ENCODE results near the gene HOOK1.
"Not testable (repeated sequence)": the region's sequence is repeated elsewhere in the genome, so short reads cannot be mapped to it uniquely, and the experiment has no call there.

HOOK1 gene

DNA sequence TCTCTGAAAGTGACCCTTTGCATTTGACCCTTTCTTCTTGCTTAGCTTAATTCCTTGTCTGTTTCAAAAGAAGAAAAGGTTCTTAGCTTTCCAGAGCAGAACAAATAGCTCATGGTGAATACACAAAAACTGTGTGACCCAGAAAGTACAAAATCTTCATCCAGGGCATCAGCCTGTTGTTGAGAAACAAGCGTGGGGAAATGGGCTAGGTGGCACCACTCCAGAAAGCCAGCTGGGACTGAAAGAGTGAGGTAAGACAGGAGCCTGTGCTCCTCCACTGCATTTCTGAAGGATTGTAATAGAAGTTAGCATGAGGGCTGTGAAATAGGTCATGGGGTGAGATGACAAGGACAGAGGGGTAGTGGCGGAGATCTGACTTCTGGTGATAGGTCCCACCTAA is 66.0 kb downstream of the HOOK1 start:
- DNase-seq (ENCODE audit: extremely low spot score, insufficient read length, low read depth) (no peak), FAIRE-seq (no peak)

DNA sequence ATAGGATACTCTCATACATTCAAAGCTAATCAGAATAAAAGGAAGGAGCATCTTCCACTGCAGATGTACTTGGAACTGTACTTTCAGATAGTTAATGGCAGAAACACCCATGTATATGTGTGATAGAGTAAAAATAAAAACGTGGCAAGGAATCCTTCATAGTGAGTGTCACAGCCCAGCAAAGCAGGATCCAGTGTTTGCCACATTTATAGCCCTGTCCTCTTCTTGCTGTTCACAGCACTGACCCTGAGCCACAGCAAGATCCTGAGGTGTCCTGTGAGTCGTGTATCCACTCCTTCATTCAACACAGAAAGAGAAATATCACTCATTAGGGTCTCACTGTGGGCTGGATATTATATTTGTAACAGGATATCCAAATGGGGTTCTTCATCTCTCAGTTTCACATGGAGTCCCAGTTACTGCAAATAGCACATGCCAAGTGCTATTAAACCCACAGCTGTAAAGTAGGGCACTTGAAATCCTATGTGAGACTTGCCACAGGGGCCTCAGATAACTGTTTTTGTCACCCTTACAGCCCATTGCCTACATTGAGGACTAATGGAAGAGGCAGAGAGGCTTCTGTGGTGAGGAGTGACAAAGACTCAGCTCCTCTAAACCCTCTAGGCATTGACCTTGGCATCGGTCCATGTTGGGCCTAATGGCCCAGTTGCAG is 70.5 kb downstream of the HOOK1 start:
- DNase-seq (ENCODE audit: extremely low spot score, insufficient read length, low read depth), result no peak
- no peak for FAIRE-seq

DNA sequence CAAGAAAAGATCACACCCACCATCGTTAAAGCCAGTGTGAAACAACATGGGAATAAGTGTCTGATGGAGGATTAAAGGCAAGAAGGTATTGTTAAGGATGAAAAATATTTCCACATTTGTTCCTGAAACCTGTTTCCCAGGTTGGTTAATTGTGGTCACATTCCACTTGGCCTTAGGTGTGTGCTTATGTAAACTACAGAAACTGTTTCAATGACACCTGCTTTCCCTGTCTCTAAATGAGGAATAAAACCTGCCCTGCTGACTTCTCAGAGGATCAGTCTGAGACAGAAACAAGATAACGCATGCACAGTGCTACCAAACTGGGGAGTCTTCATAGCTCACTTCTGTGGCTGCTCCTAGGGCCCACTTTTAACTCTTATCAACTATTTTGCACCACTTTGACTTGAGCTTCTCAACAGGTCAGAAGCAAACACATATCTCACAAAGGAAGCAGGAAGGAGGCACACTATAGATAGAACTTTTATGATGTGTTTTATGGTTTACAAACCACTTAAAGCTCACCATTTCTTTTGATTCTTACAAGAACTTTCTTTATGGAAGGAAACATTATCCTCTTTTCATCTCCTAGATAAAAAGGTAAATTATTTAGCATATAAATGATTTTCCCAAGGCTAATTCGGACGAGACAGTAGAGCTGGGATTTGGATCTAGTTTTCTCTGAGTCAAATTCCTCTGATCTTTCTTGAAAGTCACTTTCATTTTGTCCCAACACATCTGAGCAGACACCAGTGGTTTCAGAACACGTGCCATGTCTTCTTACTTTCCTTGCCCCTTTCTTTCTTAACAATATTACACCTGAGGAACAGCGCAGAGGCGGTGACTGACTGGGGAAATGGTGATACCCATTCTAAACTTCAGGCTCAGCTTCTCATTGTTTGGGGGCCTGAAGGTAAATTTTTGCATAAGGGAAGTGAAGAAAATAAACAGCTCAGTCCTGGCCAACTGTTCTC is 78.4 kb downstream of the HOOK1 start:
- FAIRE-seq (no peak), DNase-seq (ENCODE audit: extremely low spot score, insufficient read length, low read depth) (no peak)

DNA sequence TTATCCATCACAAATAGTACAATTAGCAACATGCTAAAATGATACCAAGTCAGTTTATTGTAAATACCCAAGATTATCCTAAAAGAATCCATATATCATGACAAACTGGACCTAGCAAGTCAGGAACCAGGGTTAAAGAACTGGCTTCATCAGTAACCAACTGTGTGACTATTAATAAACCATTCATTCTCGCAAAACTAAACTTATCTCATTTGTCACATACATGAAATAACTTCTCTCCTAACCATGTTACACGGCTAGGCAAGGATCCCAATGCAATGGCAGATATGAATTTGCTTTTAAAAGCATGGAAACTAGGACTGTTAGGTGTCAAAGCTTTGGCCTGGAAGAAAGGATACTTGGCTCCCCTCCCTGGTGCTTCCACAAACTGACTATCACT is 82.4 kb downstream of the HOOK1 start:
- no peak for FAIRE-seq
- DNase-seq (ENCODE audit: extremely low spot score, insufficient read length, low read depth), result no peak

DNA sequence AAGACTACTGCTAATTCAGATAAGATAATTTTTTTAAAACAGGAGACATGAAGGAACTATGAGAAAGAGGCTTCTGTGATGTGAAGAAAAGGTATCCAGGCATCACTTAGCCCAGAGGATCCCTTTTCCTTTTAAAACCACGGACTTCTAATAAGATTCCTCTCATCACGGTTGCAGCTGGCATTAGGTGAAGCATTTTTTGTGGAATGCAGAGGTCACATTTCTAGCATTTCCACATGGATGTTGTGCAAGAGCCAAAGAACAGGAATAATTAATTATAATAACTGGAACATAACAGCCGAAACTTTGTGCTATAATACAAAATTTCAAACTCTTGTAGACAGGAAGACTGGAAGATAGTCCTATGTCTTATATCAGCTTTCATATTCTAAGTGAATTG is 84.2 kb downstream of the HOOK1 start:
- DNase-seq (ENCODE audit: extremely low spot score, insufficient read length, low read depth), result no peak

DNA sequence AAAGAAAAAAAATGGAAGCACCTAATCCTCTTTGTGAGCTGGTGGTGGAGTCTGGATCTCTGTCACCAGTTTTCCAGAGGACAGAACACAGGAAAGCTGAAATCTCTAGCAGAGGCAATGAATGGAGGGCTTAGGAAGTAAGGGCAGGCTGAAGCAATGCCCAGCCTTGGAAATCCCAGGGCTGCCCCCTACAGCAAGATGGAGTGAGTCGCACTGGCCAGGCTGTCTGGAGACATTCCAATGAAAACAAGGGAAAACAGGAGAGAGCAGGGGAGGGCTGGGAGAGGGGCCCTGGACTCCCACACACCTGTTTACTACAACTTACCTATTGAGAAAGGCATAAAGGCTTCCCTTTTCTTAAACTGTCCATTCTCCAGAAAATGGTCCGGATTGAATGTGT is 85.9 kb downstream of the HOOK1 start:
- FAIRE-seq (no peak), DNase-seq (ENCODE audit: extremely low spot score, insufficient read length, low read depth) (no peak)

More for the DNA sequence above, 84.2 kb downstream of the HOOK1 start:
- no peak for FAIRE-seq

DNA sequence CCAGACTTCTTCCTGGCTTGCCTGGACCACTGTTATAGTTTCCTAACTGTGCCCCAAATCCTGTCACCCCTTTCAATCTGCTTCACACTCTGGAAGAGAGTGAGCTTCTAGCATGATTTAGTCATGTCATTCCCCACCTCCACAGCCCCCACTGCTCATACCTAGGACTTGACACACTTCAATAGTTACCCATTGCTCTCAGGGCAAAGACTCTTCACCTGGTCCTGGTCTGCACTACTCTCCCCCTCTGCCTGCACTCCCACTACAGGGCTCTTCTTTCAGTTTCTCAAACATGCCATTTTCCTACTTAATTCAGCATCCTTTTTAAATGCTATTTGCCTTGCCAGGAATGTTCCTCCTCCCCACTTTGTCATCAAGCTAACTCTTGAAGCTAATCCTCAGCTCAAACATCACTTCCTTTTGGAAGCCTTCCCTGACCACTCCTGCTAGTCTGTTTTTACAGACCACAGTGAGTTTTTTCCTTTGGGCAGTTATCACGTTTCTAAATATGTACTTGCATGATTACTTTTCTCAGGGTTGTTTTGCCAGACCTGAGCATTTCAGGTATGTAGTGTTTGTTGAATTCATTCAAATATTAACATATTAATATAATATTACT is 87.1 kb downstream of the HOOK1 start:
- FAIRE-seq, result no peak
- no peak for DNase-seq (ENCODE audit: extremely low spot score, insufficient read length, low read depth)

DNA sequence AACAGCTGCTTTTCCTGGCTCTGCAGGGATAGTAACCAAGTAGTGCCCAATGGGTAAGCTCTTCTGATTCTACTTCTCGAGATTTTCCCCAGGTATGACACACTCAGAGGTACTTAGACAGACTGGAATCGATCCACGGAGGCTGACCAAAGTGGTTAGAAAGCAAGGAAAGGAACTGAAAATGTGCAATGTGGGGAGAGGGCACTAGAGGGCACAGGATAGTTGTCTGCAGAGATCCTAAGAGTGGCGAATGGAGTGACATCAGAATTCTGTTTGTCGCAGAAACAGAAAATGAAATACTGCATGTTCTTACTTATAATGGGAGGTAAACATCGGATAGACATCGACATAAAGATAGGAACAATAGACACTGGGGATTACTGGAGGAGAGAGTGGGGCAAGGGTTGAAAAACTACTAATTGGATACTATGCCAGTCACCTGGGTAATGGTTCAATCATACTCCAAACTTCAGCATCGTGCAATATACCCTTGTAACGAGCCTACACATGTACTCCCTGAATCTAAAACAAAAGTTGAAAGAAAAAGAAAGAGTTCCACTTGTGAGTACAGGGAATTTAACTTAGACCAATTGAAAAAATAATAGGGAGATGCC is 88.5 kb downstream of the HOOK1 start:
- peak; percentile 77 for FAIRE-seq
- DNase-seq (ENCODE audit: extremely low spot score, insufficient read length, low read depth), result peak; percentile 35

DNA sequence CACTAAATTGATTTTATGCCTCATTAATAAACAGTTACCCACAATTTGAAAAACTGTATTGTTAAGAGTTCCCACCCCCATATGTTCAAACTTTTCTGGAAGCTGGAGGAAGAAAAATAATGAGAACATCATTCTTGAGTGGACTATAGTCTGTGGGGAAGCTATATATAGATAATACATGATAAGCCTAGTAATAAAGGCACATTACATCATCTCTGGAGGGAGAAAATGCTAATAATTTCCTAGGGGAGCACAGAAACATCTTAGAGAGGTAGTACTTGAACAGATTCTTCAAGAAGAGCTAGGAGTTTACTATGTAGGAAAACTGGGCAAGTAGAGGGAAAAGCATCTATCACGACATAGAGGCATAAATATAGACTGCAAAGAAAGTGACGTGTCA is 92.2 kb downstream of the HOOK1 start:
- FAIRE-seq (no peak), DNase-seq (ENCODE audit: extremely low spot score, insufficient read length, low read depth) (no peak)

DNA sequence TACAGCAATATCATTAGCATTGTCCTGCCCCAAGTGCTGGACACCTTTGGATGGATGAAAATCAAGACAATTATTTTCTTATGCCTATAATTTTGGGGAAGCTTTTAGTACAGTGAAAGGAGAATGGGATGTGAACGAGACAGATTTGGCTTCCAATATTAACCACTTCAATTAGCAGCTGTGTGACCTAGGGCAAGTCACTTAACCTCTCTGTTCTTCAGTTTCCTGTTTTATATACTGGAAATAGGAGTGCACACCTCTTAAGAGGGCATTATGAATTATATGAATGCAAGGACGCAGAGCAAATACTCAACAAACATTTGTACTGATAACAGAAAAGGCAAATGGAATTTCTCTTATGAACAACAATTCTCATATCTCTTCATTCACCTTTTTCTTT is 93.3 kb downstream of the HOOK1 start:
- DNase-seq (ENCODE audit: extremely low spot score, insufficient read length, low read depth) (no peak), FAIRE-seq (no peak)

DNA sequence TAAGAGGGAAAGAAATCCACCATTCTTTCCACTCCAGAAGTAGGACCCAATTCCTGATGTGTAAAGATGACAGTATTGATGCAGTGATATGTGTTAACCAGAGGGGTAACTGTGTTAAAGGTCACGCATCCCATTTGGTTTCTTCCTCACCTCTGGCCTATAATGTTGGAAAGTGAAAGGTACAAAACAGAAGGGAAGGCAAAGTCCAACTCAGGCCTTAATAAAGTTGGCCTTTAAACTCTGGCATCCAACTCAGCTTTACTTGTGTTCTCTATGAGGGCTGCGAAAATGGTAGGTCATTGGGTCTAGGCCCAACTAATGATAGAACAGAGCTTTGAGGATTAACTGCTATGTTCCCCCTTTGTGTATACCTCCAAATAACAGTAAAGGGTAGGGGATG is 93.9 kb downstream of the HOOK1 start:
- no peak for FAIRE-seq
- no peak for DNase-seq (ENCODE audit: extremely low spot score, insufficient read length, low read depth)

DNA sequence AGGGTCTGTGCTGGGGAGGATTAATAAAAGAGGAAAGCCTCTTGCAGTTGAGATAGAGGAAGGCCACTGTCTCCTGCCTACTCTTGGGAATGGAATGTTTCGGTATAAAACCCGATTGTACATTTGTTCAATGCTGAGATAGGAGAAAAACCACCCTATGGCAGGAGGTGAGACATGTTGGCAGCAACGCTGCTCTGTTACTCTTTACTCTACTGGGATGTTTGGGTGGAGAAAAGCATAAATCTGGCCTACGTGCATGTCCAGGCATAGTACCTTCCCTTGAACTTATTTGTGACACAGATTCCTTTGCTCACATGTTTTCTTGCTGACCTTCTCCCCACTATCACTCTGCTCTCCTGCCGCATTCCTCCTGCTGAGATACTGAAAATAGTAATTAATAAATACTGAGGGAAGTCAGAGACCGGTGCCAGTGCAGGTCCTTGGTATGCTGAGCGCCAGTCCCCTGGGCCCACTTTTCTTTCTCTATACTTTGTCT is 100.1 kb downstream of the HOOK1 start:
- not testable (repeated sequence) for FAIRE-seq; DNase-seq (ENCODE audit: extremely low spot score, insufficient read length, low read depth)

DNA sequence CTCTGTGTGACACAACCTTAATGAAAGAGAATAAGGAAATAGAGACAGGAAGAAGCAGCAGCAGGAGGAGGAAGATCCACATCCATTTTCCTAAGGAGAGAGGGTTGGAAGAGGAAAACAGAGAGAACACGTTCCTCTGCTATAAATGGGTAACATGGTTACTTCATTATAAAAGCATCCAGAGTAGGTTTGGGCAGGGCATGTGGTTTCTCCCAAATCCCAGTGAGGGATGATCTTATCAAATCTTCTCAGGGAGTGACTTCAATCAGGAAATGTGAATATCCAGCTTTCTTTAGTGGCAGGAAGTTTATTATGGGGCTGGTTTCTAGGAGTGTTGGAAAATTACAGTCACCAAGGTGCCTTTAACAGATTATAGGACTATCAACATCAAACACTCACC is 100.8 kb downstream of the HOOK1 start:
- FAIRE-seq (no peak), DNase-seq (ENCODE audit: extremely low spot score, insufficient read length, low read depth) (no peak)

DNA sequence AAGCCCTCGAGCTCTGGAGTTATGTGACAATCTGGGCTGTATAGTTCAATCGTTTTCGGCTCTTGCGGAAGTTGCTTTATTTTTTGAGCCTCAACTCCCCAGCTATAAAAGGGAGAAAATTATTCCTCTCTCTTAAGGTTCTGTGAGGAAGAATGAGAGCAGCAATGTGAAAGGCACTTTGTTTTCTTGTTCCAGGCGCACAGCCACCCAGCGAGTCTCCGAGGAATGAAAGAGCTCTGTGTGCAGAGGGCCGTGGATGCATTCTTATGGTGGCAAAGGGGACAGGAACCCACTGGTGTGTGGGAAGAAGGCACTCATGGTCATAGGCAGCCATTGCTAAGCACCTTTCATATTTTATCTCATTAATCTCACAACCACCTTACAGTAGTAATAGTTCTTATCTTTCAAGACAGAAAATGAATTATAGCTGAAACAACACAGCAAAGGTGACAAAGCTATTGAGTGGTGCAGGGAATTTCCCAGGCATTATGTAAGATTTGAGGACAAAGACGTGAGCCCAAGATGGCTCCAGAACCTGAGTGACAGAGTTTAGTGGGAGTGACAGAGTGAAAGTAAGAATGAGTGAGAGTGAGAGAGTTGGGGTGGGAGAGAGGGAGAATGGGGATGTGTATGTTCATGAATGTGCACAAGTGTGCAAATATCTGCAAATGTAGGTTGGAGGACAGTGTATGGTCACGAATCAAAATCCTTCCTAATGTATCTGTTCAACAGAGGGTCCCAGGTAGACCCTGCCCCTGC is 102.5 kb downstream of the HOOK1 start:
- DNase-seq (ENCODE audit: extremely low spot score, insufficient read length, low read depth) (no peak), FAIRE-seq (no peak)

DNA sequence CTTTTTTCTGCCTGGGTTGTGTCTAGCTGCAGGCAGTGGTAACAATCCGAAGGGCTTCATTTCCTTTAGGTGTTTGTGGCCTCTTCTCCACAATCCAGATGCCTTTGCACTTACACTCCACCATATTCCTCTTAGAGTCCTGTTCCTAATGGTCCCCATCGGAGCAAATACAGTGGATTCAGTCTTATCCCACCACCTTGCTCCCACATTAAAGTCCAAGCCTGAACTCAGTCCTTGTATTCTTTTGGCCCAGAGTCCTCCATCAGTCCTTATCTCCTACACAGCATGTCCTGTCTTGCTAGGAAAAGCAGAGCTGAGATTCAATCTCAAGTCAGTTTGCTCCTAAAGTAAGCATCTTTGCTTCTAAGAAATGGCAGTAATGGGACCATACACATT is 103.0 kb downstream of the HOOK1 start:
- FAIRE-seq, result no peak
- no peak for DNase-seq (ENCODE audit: extremely low spot score, insufficient read length, low read depth)

DNA sequence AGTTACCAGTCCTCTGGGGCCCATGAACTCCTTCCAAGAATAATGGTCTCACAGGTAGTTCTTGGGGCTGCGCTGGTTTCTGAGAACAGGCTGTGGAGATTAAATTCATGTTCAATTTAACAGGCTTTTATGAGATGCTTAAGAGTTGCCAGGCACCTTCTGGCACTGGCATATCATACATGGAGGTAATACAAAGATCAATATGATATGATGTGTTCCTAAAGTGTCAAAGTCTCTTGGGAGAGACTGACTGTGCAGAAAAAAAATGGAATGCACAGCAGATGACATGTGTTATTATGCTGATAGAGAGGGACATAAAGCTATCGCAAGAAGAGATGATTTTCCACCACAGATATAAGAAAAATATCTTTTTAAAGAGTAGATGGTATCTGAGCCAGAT is 105.0 kb downstream of the HOOK1 start:
- no peak for FAIRE-seq
- no peak for DNase-seq (ENCODE audit: extremely low spot score, insufficient read length, low read depth)

DNA sequence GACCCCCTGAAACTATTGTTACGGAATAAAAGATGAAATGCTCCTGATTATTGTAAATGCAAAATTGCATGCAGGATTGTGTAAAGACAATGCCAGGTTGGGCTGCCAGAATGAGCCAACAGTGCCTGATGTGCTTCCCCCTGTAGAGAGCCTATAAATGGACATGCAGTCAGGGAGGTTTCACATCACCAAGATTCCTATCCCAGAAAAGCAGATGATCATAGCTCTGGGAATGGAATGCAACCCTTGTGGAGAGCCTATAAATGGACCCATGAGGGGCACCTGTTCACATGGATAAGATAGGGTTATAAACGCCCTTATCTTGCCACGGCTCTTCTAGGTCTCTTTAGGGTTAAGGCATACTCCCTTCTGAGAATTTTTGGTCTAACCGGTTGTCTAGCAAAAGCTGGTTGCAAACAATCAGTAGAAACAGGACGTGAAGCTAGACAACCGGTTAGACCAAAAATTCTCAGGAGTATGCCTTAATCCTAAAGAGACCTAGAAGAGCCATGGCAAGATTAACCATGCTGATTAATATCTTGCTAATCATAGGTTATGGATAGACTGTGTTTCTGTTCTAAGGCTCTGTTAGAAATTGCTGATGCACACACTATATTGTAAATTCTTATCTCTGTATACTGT is 106.6 kb downstream of the HOOK1 start:
- FAIRE-seq, result not testable (repeated sequence)

DNA sequence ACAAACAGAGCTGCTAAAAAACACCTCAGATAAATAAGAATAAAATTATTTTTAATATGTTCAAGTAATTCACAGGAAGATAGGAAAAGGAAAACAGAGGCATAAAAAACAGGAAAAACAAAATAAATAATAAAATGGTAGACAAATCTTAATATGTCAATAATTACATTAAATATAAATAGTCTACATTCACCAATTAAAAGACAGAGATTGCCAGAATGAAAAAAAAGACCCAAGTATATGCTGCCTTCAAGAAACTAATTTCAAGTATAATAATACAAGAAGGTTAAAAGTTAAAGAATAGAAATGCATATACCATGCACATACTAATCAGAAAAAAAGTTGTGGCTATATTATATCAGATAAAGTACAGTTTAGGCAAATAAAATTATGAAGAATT is 109.9 kb downstream of the HOOK1 start:
- FAIRE-seq (no peak), DNase-seq (ENCODE audit: extremely low spot score, insufficient read length, low read depth) (no peak)

More for the DNA sequence above, 106.6 kb downstream of the HOOK1 start:
- not testable (repeated sequence) for DNase-seq (ENCODE audit: extremely low spot score, insufficient read length, low read depth)
